Measurements from ENCODE around the gene MICAL2. TPM values are rescaled to one million over a fixed set of nuclear protein-coding genes. Genes with fewer than 3 reads are reported as not detected.

The MICAL2 gene
- total and polyA plus RNA-seq, 2 of the 8 experiments (the other 6 are each of a cell fraction or from before 2014, with no cell fraction given) = 1.3 to 4.1 TPM

- TF ChIP-seq BRCA1 (IDR thresholded peaks at IDR 0.05; ENCODE audit: low read depth, low read length) (no peak), ATF3 (IDR thresholded peaks at IDR 0.05; ENCODE audit: insufficient read depth, low read depth, low read length) (no peak), SUZ12 (IDR thresholded peaks at IDR 0.05; ENCODE audit: low read length) (no peak), NRF1 (IDR thresholded peaks at IDR 0.05; ENCODE audit: low read depth, low read length) (no peak), EGR1 (IDR thresholded peaks at IDR 0.05; ENCODE audit: borderline replicate concordance, low read depth, low read length) (no peak), KDM1A (IDR thresholded peaks at IDR 0.05; ENCODE audit: borderline replicate concordance, low read length) (no peak)
- TF ChIP-seq, protein P1, sequence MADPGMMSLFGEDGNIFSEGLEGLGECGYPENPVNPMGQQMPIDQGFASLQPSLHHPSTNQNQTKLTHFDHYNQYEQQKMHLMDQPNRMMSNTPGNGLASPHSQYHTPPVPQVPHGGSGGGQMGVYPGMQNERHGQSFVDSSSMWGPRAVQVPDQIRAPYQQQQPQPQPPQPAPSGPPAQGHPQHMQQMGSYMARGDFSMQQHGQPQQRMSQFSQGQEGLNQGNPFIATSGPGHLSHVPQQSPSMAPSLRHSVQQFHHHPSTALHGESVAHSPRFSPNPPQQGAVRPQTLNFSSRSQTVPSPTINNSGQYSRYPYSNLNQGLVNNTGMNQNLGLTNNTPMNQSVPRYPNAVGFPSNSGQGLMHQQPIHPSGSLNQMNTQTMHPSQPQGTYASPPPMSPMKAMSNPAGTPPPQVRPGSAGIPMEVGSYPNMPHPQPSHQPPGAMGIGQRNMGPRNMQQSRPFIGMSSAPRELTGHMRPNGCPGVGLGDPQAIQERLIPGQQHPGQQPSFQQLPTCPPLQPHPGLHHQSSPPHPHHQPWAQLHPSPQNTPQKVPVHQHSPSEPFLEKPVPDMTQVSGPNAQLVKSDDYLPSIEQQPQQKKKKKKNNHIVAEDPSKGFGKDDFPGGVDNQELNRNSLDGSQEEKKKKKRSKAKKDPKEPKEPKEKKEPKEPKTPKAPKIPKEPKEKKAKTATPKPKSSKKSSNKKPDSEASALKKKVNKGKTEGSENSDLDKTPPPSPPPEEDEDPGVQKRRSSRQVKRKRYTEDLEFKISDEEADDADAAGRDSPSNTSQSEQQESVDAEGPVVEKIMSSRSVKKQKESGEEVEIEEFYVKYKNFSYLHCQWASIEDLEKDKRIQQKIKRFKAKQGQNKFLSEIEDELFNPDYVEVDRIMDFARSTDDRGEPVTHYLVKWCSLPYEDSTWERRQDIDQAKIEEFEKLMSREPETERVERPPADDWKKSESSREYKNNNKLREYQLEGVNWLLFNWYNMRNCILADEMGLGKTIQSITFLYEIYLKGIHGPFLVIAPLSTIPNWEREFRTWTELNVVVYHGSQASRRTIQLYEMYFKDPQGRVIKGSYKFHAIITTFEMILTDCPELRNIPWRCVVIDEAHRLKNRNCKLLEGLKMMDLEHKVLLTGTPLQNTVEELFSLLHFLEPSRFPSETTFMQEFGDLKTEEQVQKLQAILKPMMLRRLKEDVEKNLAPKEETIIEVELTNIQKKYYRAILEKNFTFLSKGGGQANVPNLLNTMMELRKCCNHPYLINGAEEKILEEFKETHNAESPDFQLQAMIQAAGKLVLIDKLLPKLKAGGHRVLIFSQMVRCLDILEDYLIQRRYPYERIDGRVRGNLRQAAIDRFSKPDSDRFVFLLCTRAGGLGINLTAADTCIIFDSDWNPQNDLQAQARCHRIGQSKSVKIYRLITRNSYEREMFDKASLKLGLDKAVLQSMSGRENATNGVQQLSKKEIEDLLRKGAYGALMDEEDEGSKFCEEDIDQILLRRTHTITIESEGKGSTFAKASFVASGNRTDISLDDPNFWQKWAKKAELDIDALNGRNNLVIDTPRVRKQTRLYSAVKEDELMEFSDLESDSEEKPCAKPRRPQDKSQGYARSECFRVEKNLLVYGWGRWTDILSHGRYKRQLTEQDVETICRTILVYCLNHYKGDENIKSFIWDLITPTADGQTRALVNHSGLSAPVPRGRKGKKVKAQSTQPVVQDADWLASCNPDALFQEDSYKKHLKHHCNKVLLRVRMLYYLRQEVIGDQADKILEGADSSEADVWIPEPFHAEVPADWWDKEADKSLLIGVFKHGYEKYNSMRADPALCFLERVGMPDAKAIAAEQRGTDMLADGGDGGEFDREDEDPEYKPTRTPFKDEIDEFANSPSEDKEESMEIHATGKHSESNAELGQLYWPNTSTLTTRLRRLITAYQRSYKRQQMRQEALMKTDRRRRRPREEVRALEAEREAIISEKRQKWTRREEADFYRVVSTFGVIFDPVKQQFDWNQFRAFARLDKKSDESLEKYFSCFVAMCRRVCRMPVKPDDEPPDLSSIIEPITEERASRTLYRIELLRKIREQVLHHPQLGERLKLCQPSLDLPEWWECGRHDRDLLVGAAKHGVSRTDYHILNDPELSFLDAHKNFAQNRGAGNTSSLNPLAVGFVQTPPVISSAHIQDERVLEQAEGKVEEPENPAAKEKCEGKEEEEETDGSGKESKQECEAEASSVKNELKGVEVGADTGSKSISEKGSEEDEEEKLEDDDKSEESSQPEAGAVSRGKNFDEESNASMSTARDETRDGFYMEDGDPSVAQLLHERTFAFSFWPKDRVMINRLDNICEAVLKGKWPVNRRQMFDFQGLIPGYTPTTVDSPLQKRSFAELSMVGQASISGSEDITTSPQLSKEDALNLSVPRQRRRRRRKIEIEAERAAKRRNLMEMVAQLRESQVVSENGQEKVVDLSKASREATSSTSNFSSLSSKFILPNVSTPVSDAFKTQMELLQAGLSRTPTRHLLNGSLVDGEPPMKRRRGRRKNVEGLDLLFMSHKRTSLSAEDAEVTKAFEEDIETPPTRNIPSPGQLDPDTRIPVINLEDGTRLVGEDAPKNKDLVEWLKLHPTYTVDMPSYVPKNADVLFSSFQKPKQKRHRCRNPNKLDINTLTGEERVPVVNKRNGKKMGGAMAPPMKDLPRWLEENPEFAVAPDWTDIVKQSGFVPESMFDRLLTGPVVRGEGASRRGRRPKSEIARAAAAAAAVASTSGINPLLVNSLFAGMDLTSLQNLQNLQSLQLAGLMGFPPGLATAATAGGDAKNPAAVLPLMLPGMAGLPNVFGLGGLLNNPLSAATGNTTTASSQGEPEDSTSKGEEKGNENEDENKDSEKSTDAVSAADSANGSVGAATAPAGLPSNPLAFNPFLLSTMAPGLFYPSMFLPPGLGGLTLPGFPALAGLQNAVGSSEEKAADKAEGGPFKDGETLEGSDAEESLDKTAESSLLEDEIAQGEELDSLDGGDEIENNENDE (IDR thresholded peaks at IDR 0.05; ENCODE audit: insufficient replicate concordance, low read length) = no peak
Observed at GRCh38 chr11:12242966-12243365, 132.6 kb downstream of the MICAL2 start (continued).

Measured in H1 (cell line).